Measurements from ENCODE around the gene TMEM158.

The TMEM158 gene

DNA sequence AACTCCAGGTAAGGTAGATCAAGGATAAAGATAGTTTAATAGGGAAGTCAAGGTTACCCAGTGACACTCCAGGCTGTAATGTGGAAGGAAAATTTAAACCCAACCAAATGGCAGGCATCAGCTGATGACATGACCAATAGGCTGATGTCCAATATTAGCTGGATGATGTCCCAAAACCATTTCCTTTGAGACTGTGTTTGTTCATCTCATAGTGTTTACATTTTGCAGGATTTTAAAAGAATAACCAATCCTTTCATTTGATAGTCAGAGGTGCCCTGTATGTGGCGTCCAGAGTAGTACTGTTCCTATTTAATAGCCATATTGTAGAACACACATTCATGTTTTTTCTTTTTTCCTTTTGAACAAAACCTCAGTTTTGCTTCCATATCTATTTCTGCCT, 23.3 kb upstream of the TMEM158 start:
- no peak for DNase-seq
- TF ChIP-seq POLR2A (IDR thresholded peaks at IDR 0.05; ENCODE audit: low read length), result no peak
- no peak for TF ChIP-seq GATA1 (IDR thresholded peaks at IDR 0.05; ENCODE audit: low read depth, low read length)

DNA sequence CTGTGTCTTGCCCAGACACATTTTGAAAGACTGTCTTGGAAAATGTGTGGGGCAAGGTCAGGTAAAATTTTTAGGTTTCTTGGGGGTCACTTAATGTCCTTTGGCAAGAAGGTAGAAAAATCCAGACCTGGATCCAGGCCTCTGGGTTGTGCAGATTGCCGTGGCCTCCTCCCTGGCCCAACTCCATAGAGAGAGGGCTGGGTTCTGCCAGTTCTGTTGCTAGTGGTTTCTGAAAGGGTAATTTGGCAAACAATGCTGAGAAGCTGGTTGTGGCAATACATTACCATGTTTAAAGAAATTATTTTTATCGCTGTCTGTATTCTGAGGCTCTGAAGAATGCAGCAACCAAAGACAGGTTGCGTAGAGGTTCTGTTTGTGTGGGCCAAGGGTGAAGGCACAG, 20.2 kb upstream of the TMEM158 start:
- no peak for TF ChIP-seq GATA1 (IDR thresholded peaks at IDR 0.05; ENCODE audit: low read depth, low read length)
- TF ChIP-seq POLR2A (IDR thresholded peaks at IDR 0.05; ENCODE audit: low read length), result no peak

DNA sequence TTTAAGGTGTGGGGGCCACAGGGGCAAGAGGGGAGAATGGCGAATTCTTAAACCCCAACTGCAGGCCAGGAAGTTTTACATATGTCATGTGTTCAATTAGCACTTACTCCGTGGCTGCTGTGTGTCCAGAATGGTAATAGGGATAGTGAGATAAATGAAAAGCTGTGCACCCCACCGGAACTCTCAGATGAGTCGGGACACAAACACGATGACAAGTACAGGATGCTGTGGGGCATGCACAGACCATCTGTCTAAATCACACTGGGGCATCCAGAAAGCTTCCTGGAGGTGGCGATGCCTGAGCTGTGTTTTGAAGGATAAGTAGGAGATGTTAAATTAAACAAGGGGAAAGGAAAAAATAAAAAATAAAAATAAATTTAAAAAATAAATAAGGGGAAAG, 18.3 kb upstream of the TMEM158 start:
- no peak for DNase-seq
- TF ChIP-seq GATA1 (IDR thresholded peaks at IDR 0.05; ENCODE audit: low read depth, low read length), result no peak
- TF ChIP-seq POLR2A (IDR thresholded peaks at IDR 0.05; ENCODE audit: low read length), result no peak

More for the DNA sequence above, 20.2 kb upstream of the TMEM158 start:
- DNase-seq, result no peak

DNA sequence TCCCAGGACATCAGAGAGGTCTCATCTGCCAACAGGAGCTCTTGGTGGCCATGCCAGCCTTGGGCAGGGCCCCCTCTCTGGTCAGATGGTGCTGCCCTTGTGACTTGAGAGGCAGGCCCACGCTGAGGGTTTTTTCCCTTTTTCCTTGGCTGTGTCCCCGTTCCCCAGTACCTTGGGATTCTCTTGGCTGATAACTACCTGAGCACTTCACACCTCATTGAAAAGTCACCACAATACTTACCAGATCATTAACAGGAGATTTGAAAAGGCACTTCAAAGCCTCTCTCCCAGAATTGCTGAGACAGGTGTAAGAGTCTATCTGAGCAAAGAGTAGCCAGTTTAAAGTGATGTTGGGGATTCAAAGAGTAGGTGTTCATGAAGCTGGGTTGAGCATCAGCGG, 15.1 kb upstream of the TMEM158 start:
- no peak for DNase-seq
- no peak for TF ChIP-seq POLR2A (IDR thresholded peaks at IDR 0.05; ENCODE audit: low read length)
- TF ChIP-seq GATA1 (IDR thresholded peaks at IDR 0.05; ENCODE audit: low read depth, low read length), result no peak

DNA sequence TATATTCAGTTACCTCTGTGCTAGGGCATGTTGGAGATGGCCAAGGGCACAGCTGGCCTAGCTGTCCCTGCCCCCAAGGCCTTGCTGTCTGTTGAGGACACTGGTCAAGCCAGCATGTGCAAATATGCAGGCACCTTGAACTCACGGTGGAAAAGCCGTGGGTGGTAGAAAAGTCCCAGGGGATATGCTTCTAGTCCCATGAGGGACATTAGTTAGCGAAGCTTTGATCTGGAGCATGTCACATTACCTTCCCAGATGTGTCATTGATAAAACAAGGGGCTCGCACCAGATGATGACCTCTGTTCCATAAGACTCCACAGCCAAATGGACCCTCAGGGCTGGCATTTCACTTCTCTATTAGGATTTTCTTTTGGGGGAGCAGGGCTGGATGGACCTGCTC, 14.2 kb upstream of the TMEM158 start:
- TF ChIP-seq GATA1 (IDR thresholded peaks at IDR 0.05; ENCODE audit: low read depth, low read length) (no peak), POLR2A (IDR thresholded peaks at IDR 0.05; ENCODE audit: low read length) (no peak)
- DNase-seq, result no peak

DNA sequence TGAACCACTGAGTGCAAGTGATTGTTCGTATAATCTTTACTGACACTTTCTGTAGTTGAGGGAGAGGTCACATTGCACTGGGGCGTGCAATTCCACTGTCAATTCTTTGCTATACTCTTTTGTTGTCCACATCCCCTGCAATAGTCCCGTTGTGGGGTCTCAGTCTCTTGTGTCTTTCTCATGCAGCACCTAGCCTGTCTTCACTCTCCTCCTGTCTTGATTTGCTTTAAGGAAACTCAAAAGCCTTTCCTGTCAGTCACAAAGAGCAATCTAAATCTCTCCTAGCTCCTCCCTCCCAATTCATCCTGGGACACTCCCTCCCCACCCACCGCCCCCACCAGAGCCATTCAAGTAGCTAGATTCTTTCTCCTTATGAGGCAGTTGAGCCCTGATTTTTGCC, 13.2 kb upstream of the TMEM158 start:
- TF ChIP-seq POLR2A (IDR thresholded peaks at IDR 0.05; ENCODE audit: low read length) (no peak), GATA1 (IDR thresholded peaks at IDR 0.05; ENCODE audit: low read depth, low read length) (no peak)
- no peak for DNase-seq

DNA sequence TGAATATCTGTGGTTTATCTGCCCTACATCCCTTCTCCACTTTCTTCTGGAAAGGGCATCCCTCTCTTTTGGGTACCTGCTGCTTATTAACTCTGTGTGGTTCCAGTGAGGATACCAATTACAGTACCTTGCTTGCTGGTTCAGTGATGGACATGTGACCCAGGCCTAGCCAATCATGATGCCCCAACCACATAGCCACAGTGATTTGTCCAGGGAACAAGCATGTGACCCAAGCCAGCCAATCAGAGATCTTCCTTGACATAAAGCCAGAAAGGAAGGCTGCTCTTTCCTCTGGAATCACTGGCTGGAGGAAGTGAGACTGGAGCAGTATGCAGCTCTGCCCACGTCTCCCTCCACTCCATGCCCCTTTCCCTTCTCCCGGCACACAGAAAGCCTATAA, 10.9 kb upstream of the TMEM158 start:
- peak; percentile 6 to 21 for DNase-seq
- TF ChIP-seq GATA1 (IDR thresholded peaks at IDR 0.05; ENCODE audit: low read depth, low read length) (no peak), POLR2A (IDR thresholded peaks at IDR 0.05; ENCODE audit: low read length) (no peak)

DNA sequence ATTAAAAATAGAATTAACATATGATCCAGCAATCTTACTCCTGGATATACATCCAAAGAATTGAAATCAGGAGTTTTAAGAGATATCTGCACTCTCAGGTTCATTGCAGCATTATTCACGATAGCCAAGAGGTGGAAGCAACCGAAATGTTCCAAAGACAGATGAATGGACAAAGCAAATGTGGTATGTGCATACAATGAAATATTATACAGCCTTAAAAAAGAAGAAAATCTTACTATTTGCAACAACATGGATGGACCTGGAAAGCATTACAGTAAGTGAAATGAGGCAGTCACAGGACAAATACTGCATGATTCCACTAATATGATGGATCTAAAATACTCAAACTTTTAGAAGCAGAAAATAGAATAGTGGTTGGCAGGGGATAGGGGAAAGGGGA, 9.3 kb upstream of the TMEM158 start:
- TF ChIP-seq POLR2A (IDR thresholded peaks at IDR 0.05; ENCODE audit: low read length) (no peak), GATA1 (IDR thresholded peaks at IDR 0.05; ENCODE audit: low read depth, low read length) (no peak)
- DNase-seq, result no peak

DNA sequence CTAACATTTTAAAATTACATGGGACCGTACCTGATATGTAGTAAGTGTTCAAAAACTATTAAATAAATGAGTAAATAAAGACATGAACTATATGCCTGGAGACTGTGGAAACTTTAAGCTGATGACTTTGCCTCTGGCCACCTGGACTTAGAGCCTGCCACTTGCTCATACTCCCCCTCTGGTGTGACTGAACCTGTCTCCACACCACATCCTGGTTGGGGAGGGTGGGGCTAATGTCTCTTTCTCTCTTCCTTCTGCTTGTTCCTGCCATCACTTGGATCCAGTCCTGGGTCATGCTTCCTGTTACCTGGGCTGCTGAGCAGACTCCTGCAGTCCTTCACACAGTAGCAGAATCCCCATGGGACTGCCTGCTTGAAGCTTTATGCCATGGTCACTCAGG, 8.2 kb upstream of the TMEM158 start:
- TF ChIP-seq POLR2A (IDR thresholded peaks at IDR 0.05; ENCODE audit: low read length), result no peak
- TF ChIP-seq GATA1 (IDR thresholded peaks at IDR 0.05; ENCODE audit: low read depth, low read length), result no peak
- DNase-seq, result no peak

DNA sequence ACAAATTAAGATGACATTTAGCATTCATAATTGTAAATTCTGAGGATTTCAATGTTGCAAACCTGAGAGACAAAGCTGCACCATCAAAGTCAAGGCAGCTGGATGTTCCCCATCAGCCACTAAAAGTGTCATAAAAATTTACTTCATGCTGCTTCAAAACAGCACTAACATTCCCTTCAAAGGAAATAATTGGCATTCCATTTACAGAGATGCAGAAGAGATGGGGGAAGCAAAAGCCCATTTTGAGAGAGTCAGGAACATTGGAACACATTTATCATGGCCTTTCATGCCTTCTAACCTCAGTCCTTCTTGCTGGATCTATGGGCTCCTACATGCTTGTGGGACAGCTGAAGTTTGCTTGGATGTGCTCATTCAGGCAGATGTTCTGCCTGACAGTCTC, 6.4 kb upstream of the TMEM158 start:
- no peak for TF ChIP-seq GATA1 (IDR thresholded peaks at IDR 0.05; ENCODE audit: low read depth, low read length)
- no peak for TF ChIP-seq POLR2A (IDR thresholded peaks at IDR 0.05; ENCODE audit: low read length)
- DNase-seq, result no peak

DNA sequence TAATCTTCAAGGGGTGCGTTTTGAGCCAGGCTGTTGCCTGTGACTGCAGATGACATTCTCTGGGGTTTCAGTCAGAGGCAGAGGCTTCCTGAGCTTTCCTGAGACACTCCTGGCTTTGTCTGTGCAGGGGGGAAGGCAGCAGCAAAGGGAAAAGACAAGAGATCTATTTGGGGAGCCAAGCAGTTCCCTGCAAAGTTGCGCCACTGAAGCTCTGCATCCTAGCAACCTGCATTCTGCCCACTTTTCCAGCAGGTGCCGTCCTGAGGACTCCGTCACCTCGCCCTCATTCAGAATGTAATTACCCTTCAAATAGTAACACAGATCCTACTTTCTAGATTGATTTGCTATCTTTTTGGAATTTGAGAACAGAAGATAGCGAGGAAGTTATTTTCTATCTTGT, 1.9 kb upstream of the TMEM158 start:
- no peak for TF ChIP-seq GATA1 (IDR thresholded peaks at IDR 0.05; ENCODE audit: low read depth, low read length)
- no peak for TF ChIP-seq POLR2A (IDR thresholded peaks at IDR 0.05; ENCODE audit: low read length)
- no peak for DNase-seq

DNA sequence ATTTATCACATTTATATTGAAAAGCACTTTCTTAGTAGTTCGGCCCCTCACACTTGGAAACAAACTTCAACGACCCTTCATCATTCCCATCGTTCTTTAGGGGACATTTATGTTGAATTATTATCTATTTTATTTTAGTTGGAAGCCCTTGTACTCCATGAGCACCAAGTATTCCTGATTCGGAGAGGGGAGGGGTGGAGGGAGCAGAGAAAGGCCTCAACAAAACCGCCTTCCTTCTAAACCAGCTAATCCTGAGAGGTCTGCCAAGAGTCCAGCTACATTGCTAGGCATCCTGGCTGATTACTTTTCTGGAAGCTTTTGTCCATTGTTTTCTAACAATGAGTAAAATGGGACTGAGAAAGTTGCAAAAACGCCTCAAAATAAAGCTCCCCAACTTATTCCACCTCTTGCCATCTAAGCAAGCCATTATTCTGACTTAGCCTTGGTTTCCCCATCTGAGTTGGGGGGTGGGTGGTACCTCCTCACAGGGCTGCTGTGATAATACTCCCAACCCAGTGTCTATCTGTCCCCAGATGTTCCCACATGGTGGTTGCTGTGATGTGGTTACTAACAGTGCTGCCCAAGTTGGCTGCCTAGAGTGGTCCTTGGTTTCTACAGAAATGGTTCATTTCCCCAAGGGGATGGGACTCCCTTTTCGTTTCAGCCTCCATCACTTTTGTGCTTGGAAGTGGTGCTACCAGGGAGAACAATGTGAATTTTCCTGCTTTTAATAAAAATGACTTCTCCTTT, 1.2 kb upstream of the TMEM158 start:
- DNase-seq, result peak in 1 of 2 experiments; percentile 9
- TF ChIP-seq GATA1 (IDR thresholded peaks at IDR 0.05; ENCODE audit: low read depth, low read length) (no peak), POLR2A (IDR thresholded peaks at IDR 0.05; ENCODE audit: low read length) (no peak)

DNA sequence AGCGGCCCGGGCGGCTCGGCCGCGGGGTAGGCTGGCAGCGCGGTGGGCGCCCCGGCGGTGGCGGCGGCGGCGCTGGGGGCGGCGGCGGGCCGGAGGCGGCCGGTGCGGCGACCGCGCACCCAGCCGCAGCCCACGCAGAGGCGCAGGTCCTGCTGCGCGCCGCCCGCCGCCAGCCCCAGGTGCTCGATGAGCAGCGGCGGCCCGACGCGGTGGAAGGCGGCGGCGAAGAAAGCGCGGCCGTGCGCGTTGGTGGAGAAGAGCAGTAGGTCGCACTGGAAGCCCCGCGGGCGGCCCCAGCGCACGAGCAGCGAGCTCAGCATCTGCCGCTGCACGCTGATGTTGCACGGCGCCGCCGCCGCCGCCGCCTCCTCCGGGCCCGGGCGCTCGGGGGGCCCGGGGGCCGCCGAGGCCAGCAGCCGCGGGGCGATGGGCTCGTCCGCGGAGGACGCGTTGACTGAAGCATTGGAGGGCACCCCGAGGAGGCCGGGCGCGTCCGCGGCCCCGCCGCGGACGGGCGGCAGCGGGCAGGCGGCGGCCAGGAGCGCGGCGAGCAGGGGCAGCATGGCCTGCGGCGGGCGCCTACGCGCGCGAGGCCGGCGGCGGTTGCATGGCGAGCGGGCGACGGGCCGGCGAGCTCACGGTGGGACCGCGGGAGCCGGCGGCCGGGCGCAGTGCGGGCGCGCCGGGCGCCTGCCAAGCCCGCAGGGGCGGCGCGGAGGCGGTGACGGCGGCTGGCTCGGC, 452 bp downstream of the TMEM158 start:
- peak; percentile 42 to 44 for DNase-seq
- TF ChIP-seq GATA1 (IDR thresholded peaks at IDR 0.05; ENCODE audit: low read depth, low read length), result no peak
- no peak for TF ChIP-seq POLR2A (IDR thresholded peaks at IDR 0.05; ENCODE audit: low read length)

DNA sequence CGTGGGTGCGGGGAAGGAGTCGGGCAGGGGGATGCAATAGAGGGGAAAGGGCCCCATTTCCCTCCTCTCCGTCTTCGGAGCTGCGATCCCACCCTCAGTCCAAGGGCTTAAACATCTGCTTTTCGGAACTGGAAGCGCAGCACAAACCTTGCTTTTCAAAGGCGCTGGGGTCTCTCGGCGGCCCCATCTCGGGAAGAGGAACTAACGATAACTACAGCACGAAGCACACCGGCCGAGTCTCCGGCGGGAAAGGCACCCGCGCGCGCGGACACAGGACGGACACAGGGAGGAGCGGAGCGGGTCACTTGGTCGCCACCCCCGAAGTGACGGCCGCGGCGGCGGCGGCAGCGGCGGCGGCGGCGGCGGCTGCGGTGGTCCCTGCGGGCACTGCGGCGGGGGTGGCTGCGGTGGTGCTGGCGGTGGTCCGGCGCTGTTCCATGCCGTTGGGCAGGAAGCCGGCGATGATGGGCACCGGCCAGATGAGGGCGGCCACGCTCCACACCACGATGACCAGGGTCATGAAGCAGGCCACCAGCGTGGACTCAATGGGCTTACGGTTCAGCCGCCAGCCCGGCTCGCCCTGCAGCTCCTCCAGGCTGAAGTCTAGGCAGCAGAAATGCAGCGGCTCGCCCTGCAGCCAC, 1.1 kb downstream of the TMEM158 start:
- peak; percentile 76 to 84 for DNase-seq
- TF ChIP-seq GATA1 (IDR thresholded peaks at IDR 0.05; ENCODE audit: low read depth, low read length), result no peak
- no peak for TF ChIP-seq POLR2A (IDR thresholded peaks at IDR 0.05; ENCODE audit: low read length)

All from erythroblast (primary cell).